Neural progenitor cell (in vitro differentiated cells): ENCODE results near the gene FMN1.

Experiments used
- EZH2 ChIP-seq: fragments of 200-600 bp; sonication (generic); IDR thresholded peaks from 2 replicates; pipeline ENCODE4 v1.6.1; 2017; ENCODE audit warnings: antibody characterized with exemption, mild to moderate bottlenecking, moderate library complexity
- TF ChIP-seq, protein P1 (sequence below): fragments of 200-600 bp; sonication (generic); IDR thresholded peaks from 2 replicates; pipeline ENCODE4 v1.5.1; 2017; ENCODE audit warnings: antibody characterized with exemption, mild to moderate bottlenecking

DNA sequence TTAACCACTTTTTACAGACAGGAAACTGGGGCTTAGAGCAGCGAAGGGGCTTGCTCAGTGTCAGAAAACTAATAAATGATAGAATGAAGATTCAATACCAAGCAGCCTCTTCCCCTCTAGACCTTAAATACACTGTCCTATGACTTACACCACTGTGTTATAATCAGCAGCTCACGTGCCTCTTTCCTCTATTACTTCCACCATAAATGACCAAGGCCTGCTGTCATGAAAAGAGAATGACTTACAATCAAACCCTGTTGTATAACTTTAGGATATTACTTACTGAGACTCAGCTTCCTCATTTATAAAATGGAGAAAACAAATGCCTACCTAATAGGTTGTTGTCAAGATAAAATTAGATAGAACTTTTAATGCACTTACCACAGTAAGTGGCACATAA is 11.6 kb downstream of the FMN1 start:
- TF ChIP-seq, protein P1, sequence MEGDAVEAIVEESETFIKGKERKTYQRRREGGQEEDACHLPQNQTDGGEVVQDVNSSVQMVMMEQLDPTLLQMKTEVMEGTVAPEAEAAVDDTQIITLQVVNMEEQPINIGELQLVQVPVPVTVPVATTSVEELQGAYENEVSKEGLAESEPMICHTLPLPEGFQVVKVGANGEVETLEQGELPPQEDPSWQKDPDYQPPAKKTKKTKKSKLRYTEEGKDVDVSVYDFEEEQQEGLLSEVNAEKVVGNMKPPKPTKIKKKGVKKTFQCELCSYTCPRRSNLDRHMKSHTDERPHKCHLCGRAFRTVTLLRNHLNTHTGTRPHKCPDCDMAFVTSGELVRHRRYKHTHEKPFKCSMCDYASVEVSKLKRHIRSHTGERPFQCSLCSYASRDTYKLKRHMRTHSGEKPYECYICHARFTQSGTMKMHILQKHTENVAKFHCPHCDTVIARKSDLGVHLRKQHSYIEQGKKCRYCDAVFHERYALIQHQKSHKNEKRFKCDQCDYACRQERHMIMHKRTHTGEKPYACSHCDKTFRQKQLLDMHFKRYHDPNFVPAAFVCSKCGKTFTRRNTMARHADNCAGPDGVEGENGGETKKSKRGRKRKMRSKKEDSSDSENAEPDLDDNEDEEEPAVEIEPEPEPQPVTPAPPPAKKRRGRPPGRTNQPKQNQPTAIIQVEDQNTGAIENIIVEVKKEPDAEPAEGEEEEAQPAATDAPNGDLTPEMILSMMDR: no peak
- TF ChIP-seq EZH2: no peak
